ENCODE results near the gene DLL4. TPM values are rescaled to one million over a fixed set of nuclear protein-coding genes. Genes with fewer than 3 reads are reported as not detected.

The DLL4 gene
- total and polyA plus RNA-seq, 7 donors = 4.0 to 13.1 (median 7.2) TPM

DNA sequence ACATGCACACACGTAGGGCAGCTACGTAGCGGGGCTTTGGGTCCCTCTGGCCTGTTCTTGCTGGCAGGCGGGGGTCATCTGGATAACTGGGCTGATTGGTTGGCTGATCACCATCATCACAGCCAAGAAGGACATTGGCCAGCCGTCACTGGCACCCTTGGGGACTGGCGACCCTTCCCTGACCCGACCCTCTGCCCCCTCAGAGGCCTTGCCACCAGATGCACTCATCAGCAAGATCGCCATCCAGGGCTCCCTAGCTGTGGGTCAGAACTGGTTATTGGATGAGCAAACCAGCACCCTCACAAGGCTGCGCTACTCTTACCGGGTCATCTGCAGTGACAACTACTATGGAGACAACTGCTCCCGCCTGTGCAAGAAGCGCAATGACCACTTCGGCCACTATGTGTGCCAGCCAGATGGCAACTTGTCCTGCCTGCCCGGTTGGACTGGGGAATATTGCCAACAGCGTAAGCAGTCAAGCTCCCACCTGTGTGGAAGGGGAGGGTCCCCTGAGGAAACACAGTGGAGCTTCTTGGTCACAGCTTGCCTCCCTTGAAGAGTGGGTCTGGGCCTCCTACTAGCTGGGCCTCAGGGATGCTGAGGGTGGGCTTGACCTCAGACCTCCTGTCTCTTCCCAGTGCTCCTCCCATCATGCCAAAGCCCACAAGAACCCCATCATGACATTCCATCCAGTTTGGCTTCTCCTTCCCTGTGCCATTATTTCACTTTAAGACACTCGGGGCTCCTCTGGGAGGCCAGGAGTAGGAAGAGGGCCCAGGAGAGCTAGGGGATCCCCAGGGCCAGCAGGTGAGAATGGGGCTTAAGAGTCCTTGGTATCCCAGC lies 2.4 kb downstream of the DLL4 start:
- H3K9me3 ChIP-seq = no peaks in the 10 kb centered on the region
- H3K27me3 ChIP-seq (ENCODE audit: insufficient read depth in 3 of 3, low read length in 2 of 3) = peaks cover 0 to 63% (median 14%) of the 10 kb centered on the region in 3 donors
- no peak overlapping the region for H3K27ac ChIP-seq
- H3K4me3 ChIP-seq = peak overlapping the region; percentile 66
- peaks cover 36% of the 10 kb centered on the region for H3K4me1 ChIP-seq
- intact Hi-C loops (cut with DNase I) = no loop called here
- DNase-seq (no peak), ATAC-seq (no peak)
- H3K36me3 ChIP-seq (ENCODE audit: insufficient read depth in 1 of 2, low read depth in 1 of 2) = no peaks in the 10 kb centered on the region
- TF ChIP-seq, protein P1, sequence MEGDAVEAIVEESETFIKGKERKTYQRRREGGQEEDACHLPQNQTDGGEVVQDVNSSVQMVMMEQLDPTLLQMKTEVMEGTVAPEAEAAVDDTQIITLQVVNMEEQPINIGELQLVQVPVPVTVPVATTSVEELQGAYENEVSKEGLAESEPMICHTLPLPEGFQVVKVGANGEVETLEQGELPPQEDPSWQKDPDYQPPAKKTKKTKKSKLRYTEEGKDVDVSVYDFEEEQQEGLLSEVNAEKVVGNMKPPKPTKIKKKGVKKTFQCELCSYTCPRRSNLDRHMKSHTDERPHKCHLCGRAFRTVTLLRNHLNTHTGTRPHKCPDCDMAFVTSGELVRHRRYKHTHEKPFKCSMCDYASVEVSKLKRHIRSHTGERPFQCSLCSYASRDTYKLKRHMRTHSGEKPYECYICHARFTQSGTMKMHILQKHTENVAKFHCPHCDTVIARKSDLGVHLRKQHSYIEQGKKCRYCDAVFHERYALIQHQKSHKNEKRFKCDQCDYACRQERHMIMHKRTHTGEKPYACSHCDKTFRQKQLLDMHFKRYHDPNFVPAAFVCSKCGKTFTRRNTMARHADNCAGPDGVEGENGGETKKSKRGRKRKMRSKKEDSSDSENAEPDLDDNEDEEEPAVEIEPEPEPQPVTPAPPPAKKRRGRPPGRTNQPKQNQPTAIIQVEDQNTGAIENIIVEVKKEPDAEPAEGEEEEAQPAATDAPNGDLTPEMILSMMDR (IDR thresholded peaks at IDR 0.05) = no peak
- 60 to 70% (median 66%) methylated on average over 16 of the region's 16 CpGs for WGBS, 3 donors

- TF ChIP-seq, protein P1 (IDR thresholded peaks at IDR 0.05) = no peak
- no peak for DNase-seq
- H3K4me1 ChIP-seq = peaks cover 40% of the 10 kb centered on the region
- H3K36me3 ChIP-seq (ENCODE audit: insufficient read depth in 1 of 2, low read depth in 1 of 2) = no peaks in the 10 kb centered on the region
- H3K9me3 ChIP-seq = no peaks in the 10 kb centered on the region
- no peak overlapping the region for H3K27ac ChIP-seq
- peaks cover 0 to 56% (median 12%) of the 10 kb centered on the region in 3 donors for H3K27me3 ChIP-seq (ENCODE audit: insufficient read depth in 3 of 3, low read length in 2 of 3)
- WGBS, 3 donors = 71 to 80% (median 74%) methylated on average over 8 of the region's 8 CpGs
- intact Hi-C loops (cut with DNase I) = no loop called here
- peak overlapping the region; percentile 66 for H3K4me3 ChIP-seq
- no peak for ATAC-seq
Observed at GRCh38 chr15:40932156-40932555, 3.0 kb downstream of the DLL4 start.

GRCh38 chr15:40932649-40933516 lies 3.7 kb downstream of the DLL4 start:
- 68 to 77% (median 70%) methylated on average over 11 of the region's 11 CpGs for WGBS, 3 donors
- peak overlapping the region; percentile 66 for H3K4me3 ChIP-seq
- H3K36me3 ChIP-seq (ENCODE audit: insufficient read depth in 1 of 2, low read depth in 1 of 2) = no peaks in the 10 kb centered on the region
- TF ChIP-seq, protein P1 (IDR thresholded peaks at IDR 0.05) = no peak
- ATAC-seq (no peak), DNase-seq (no peak)
- peaks cover 0 to 49% (median 12%) of the 10 kb centered on the region in 3 donors for H3K27me3 ChIP-seq (ENCODE audit: insufficient read depth in 3 of 3, low read length in 2 of 3)
- no peaks in the 10 kb centered on the region for H3K9me3 ChIP-seq
- no peak overlapping the region for H3K27ac ChIP-seq
- peaks cover 46% of the 10 kb centered on the region for H3K4me1 ChIP-seq
- intact Hi-C loops (cut with DNase I) = no loop called here

GRCh38 chr15:40933517-40933902 lies 4.4 kb downstream of the DLL4 start:
- DNase-seq (no peak), ATAC-seq (no peak)
- peak overlapping the region; percentile 66 for H3K4me3 ChIP-seq
- H3K9me3 ChIP-seq = no peaks in the 10 kb centered on the region
- H3K4me1 ChIP-seq = peaks cover 44% of the 10 kb centered on the region
- peaks cover 0 to 43% (median 12%) of the 10 kb centered on the region in 3 donors for H3K27me3 ChIP-seq (ENCODE audit: insufficient read depth in 3 of 3, low read length in 2 of 3)
- TF ChIP-seq, protein P1 (IDR thresholded peaks at IDR 0.05) = no peak
- intact Hi-C loops (cut with DNase I) = no loop called here
- no peaks in the 10 kb centered on the region for H3K36me3 ChIP-seq (ENCODE audit: insufficient read depth in 1 of 2, low read depth in 1 of 2)
- whole genome bisulfite sequencing, 3 donors = 73 to 86% (median 80%) methylated on average over 3 of the region's 3 CpGs
- H3K27ac ChIP-seq = no peak overlapping the region
